Gastrocnemius medialis (tissue), 4 donors: ENCODE results near the gene BANF2. TPM values are rescaled to one million over a fixed set of nuclear protein-coding genes. Genes with fewer than 3 reads are reported as not detected.

ENCODE experiments used
- ATAC-seq, 2 donors: fragments of 150-250 bp; one replicate each; pipeline ENCODE4 v1.9.1; 2016
- DNase-seq, 2 donors: peaks; one replicate each; pipeline ENCODE4 v3.0.0-alpha.2; 2019
- H3K27ac ChIP-seq, 4 donors: fragments of 200-600 bp; sonication (generic); 1 replicate in 1 of 4; 2 replicates in 3 of 4; pipeline ENCODE4 v1.5.1; 2016 to 2018; ENCODE audit warnings: mild to moderate bottlenecking in 2 of 4, moderate library complexity in 1 of 4
- H3K27me3 ChIP-seq, 3 donors: fragments of 200-600 bp; sonication (generic) in 2 of 3; 1 replicate in 1 of 3; 2 replicates in 2 of 3; pipeline versions ENCODE4 v1.5.1 to v1.6.0; 2016 to 2019; ENCODE audit warnings: mild to moderate bottlenecking in 1 of 3, moderate library complexity in 1 of 3
- H3K36me3 ChIP-seq, 2 donors: fragments of 200-600 bp; sonication (generic) in 1 of 2; one replicate each; pipeline ENCODE4 v1.5.1; 2017 to 2018
- H3K4me1 ChIP-seq, 2 donors: fragments of 200-600 bp; sonication (generic) in 1 of 2; one replicate each; pipeline ENCODE4 v1.5.1; 2016 to 2017; ENCODE audit warnings: mild to moderate bottlenecking in 2 of 2
- H3K4me3 ChIP-seq, 4 donors: fragments of 200-600 bp; sonication (generic) in 3 of 4; 1 replicate in 1 of 4; 2 replicates in 3 of 4; pipeline ENCODE4 v1.5.1; 2016 to 2019; ENCODE audit warnings: mild to moderate bottlenecking in 2 of 4
- H3K9me3 ChIP-seq, 3 donors: fragments of 200-600 bp; sonication (generic) in 2 of 3; 1 replicate in 1 of 3; 2 replicates in 2 of 3; pipeline ENCODE4 v1.5.1; 2016 to 2019
- CTCF ChIP-seq, 5 experiments: fragments of 450-650 bp in 3 of 5; fragments of 200-600 bp in 2 of 5; sonication (generic) in 2 of 5; IDR thresholded peaks in 4 of 5; conservative IDR thresholded peaks in 1 of 5; 1 replicate in 4 of 5; 2 replicates in 1 of 5; pipeline ENCODE4 v1.5.1; 2016 to 2019; ENCODE audit warnings: antibody characterized with exemption in 5 of 5, mild to moderate bottlenecking in 3 of 5, moderate library complexity in 3 of 5
- POLR2A ChIP-seq, 2 donors: fragments of 450-650 bp; IDR thresholded peaks; one replicate each; pipeline ENCODE4 v1.6.1; 2017; ENCODE audit warnings: antibody characterized with exemption in 2 of 2, mild to moderate bottlenecking in 2 of 2, moderate library complexity in 2 of 2
- in situ Hi-C, 4 donors: fragments of 200-750 bp; cut with MboI; loops; one replicate each; pipeline versions ENCODE4 v1.15.0 to v1.8.0; 2017; ENCODE audit warnings: low sequenced_read_pairs in 4 of 4
- intact Hi-C: fragments of 100-400 bp; cut with DNase I; formaldehyde crosslinking; loops from one replicate; pipeline ENCODE4 v1.15.1; 2023; ENCODE audit warnings: low total_unique reads
- total RNA-seq, 4 donors: library from RNA; depleted of rRNA; stranded (reverse); fragments of >200 nt; gene quantifications; one replicate each; pipeline versions ENCODE4 v1.1.0 to v1.2.3, GENCODE V29; 2016

The BANF2 gene
- total RNA-seq, 4 donors from 2014 or later = not detected

- Histone ChIP-seq H3K36me3 (peaks cover 0 to 7% of the 10 kb centered on the region in 2 donors), H3K27me3 (no peaks in the 10 kb centered on the region), H3K4me3 (no peak overlapping the region), H3K27ac (peak overlapping the region; percentile 25 to 61 (median 35)), H3K9me3 (no peaks in the 10 kb centered on the region), H3K4me1 (peaks cover 8 to 17% of the 10 kb centered on the region in 2 donors)
- ATAC-seq (no peak), DNase-seq (no peak)
- TF ChIP-seq POLR2A (IDR thresholded peaks at IDR 0.05) (no peak), CTCF (IDR thresholded peaks at IDR 0.05 in 4 of 5, conservative IDR thresholded peaks at IDR 0.05 in 1 of 5) (no peak)
- intact Hi-C loops = no loop called here
- in situ Hi-C loops = loop anchor here in 1 of 4 donors (25.0 kb wide), 1 partner anchor 99 kb away; no protein-coding TSS in a partner anchor
Measured at GRCh38 chr20:17663040-17663399, 36.7 kb upstream of the BANF2 start.

GRCh38 chr20:17663486-17663885 lies 36.3 kb upstream of the BANF2 start:
- Histone ChIP-seq H3K27ac (peak overlapping the region in 3 of 4 donors; percentile 16 to 61 (median 31)), H3K4me1 (peaks cover 11 to 17% of the 10 kb centered on the region in 2 donors), H3K36me3 (peaks cover 0 to 2% of the 10 kb centered on the region in 2 donors), H3K27me3 (no peaks in the 10 kb centered on the region), H3K4me3 (no peak overlapping the region), H3K9me3 (no peaks in the 10 kb centered on the region)
- DNase-seq (no peak), ATAC-seq (no peak)
- in situ Hi-C loops = loop anchor here in 1 of 4 donors (25.0 kb wide), 1 partner anchor 99 kb away; no protein-coding TSS in a partner anchor
- intact Hi-C loops = no loop called here
- TF ChIP-seq POLR2A (IDR thresholded peaks at IDR 0.05) (no peak), CTCF (IDR thresholded peaks at IDR 0.05 in 4 of 5, conservative IDR thresholded peaks at IDR 0.05 in 1 of 5) (no peak)

GRCh38 chr20:17664025-17664633 lies 35.6 kb upstream of the BANF2 start:
- no peak for TF ChIP-seq POLR2A (IDR thresholded peaks at IDR 0.05)
- TF ChIP-seq CTCF (IDR thresholded peaks at IDR 0.05 in 4 of 5, conservative IDR thresholded peaks at IDR 0.05 in 1 of 5) = no peak
- Histone ChIP-seq H3K4me3 (no peak overlapping the region), H3K9me3 (no peaks in the 10 kb centered on the region), H3K27me3 (no peaks in the 10 kb centered on the region), H3K4me1 (peaks cover 12 to 17% of the 10 kb centered on the region in 2 donors), H3K27ac (peak overlapping the region in 3 of 4 donors; percentile 16 to 31 (median 25)), H3K36me3 (no peaks in the 10 kb centered on the region)
- in situ Hi-C loops = loop anchor here in 1 of 4 donors (25.0 kb wide), 1 partner anchor 98 kb away; no protein-coding TSS in a partner anchor
- DNase-seq = no peak
- ATAC-seq = no peak
- intact Hi-C loops = no loop called here

- no peak for TF ChIP-seq CTCF (IDR thresholded peaks at IDR 0.05 in 4 of 5, conservative IDR thresholded peaks at IDR 0.05 in 1 of 5)
- no peak for TF ChIP-seq POLR2A (IDR thresholded peaks at IDR 0.05)
- no peak for DNase-seq
- H3K4me1 ChIP-seq = peaks cover 12 to 14% of the 10 kb centered on the region in 2 donors
- intact Hi-C loops = no loop called here
- H3K36me3 ChIP-seq = no peaks in the 10 kb centered on the region
- no peaks in the 10 kb centered on the region for H3K9me3 ChIP-seq
- H3K27ac ChIP-seq = no peak overlapping the region
- in situ Hi-C loops = loop anchor here in 1 of 4 donors (25.0 kb wide), 1 partner anchor 97 kb away; no protein-coding TSS in a partner anchor
- no peaks in the 10 kb centered on the region for H3K27me3 ChIP-seq
- H3K4me3 ChIP-seq = no peak overlapping the region
- no peak for ATAC-seq
Measured at GRCh38 chr20:17665756-17666155, 34.0 kb upstream of the BANF2 start.
